MCF 10A (cell line): Measurements from ENCODE around the gene PIK3R3. TPM values are rescaled to one million over a fixed set of nuclear protein-coding genes. Genes with fewer than 3 reads are reported as not detected.

Source experiments
- BruUV-seq: library from RNA; stranded (reverse); fragments of 400-500 nt; replicated peaks from 2 replicates; lab custom pipeline; 2021; lab: Mats Ljungman, UMichigan
- CTCF ChIA-PET: fragments of 300-600 bp; sonication (Branson Sonifier 250); formaldehyde crosslinking; extraction: SDS; loops from one replicate; lab custom pipeline; 2021; ENCODE audit warnings: antibody characterized with exemption, inconsistent platforms; lab: Yijun Ruan, JAX
- POLR2A ChIA-PET: fragments of 300-600, 350-650 bp; sonication (Branson Sonifier 250); formaldehyde crosslinking; extraction: SDS; loops from one replicate; lab custom pipeline; 2020; ENCODE audit warnings: antibody characterized with exemption, inconsistent platforms; lab: Yijun Ruan, JAX
- DNase-seq: peaks from one replicate; pipeline ENCODE4 v3.0.0-alpha.2; 2018; ENCODE audit not compliant: unreplicated experiment
- H3K27ac Mint-ChIP-seq: one replicate; pipeline ENCODE4 v1.8.0; 2022; ENCODE audit warnings: mild to moderate bottlenecking, low read depth, mixed read lengths; ENCODE audit not compliant: unreplicated experiment
- H3K27me3 Mint-ChIP-seq: one replicate; pipeline ENCODE4 v1.8.0; 2022; ENCODE audit warnings: mixed read lengths; ENCODE audit not compliant: insufficient read depth, unreplicated experiment
- H3K36me3 Mint-ChIP-seq: one replicate; pipeline ENCODE4 v1.8.0; 2022; ENCODE audit warnings: mild to moderate bottlenecking, moderate library complexity, mixed read lengths; ENCODE audit not compliant: insufficient read depth, unreplicated experiment
- H3K4me1 Mint-ChIP-seq: one replicate; pipeline ENCODE4 v1.8.0; 2022; ENCODE audit warnings: mixed read lengths; ENCODE audit not compliant: insufficient read depth, unreplicated experiment
- H3K4me3 Mint-ChIP-seq: one replicate; pipeline ENCODE4 v1.8.0; 2022; ENCODE audit warnings: mild to moderate bottlenecking, moderate library complexity, mixed read lengths; ENCODE audit not compliant: unreplicated experiment
- H3K9me3 Mint-ChIP-seq: one replicate; pipeline ENCODE4 v1.8.0; 2022; ENCODE audit warnings: mixed read lengths; ENCODE audit not compliant: unreplicated experiment
- CTCF ChIP-seq: fragments of 200-600 bp; IDR thresholded peaks from one replicate; pipeline ENCODE4 v1.8.0; 2022; ENCODE audit warnings: antibody characterized with exemption, mild to moderate bottlenecking; ENCODE audit not compliant: unreplicated experiment
- intact Hi-C: fragments of 100-400 bp; cut with micrococcal nuclease; formaldehyde crosslinking; loops from 2 replicates; pipeline ENCODE4 v1.14.1; 2022
- total RNA-seq: library from RNA; stranded (reverse); gene quantifications from 2 replicates; pipeline ENCODE4 v1.2.3, GENCODE V29; 2022

PIK3R3 gene
- total RNA-seq, 1 experiment from 2014 or later = 9.3 TPM

GRCh38 chr1:46158312-46159281, 26.2 kb upstream of the PIK3R3 start:
- no peaks in the 10 kb centered on the region for H3K4me1 Mint-ChIP-seq
- no peaks in the 10 kb centered on the region for H3K9me3 Mint-ChIP-seq
- H3K36me3 Mint-ChIP-seq = no peaks in the 10 kb centered on the region
- H3K27ac Mint-ChIP-seq = no peak overlapping the region
- ChIA-PET CTCF (interaction anchor here (0.8 kb wide), 1 partner anchor 122 kb away, joined by 3 read pairs; no protein-coding TSS in a partner anchor), POLR2A (interaction anchor here (1.8 kb wide), 1 partner anchor 16 kb away, joined by 8 read pairs; the partner anchor contains the start of gene TSPAN1)
- intact Hi-C loops = no loop called here
- no TSS peak for BruUV-seq
- no peaks in the 10 kb centered on the region for H3K27me3 Mint-ChIP-seq
- no peak overlapping the region for H3K4me3 Mint-ChIP-seq
- DNase-seq = no peak
- TF ChIP-seq CTCF = no peak

GRCh38 chr1:46157916-46158311, 25.5 kb upstream of the PIK3R3 start:
- H3K9me3 Mint-ChIP-seq = no peaks in the 10 kb centered on the region
- intact Hi-C loops = no loop called here
- no peaks in the 10 kb centered on the region for H3K36me3 Mint-ChIP-seq
- ChIA-PET POLR2A (interaction anchor here (1.5 to 1.8 kb wide), 2 partner anchors 17 to 35 kb away, joined by 3 to 8 read pairs; partner anchors contain the start of gene TSPAN1), CTCF (interaction anchor here (0.8 to 1.5 kb wide), 2 partner anchors 120 to 122 kb away, joined by 3 to 4 read pairs; no protein-coding TSS in a partner anchor)
- H3K27ac Mint-ChIP-seq = no peak overlapping the region
- BruUV-seq = no TSS peak
- DNase-seq = no peak
- no peak for TF ChIP-seq CTCF
- H3K4me1 Mint-ChIP-seq = no peaks in the 10 kb centered on the region
- no peak overlapping the region for H3K4me3 Mint-ChIP-seq
- no peaks in the 10 kb centered on the region for H3K27me3 Mint-ChIP-seq

- no peak for DNase-seq
- intact Hi-C loops = no loop called here
- POLR2A ChIA-PET = interaction anchor here (1.1 kb wide), 1 partner anchor 29 kb away, joined by 3 read pairs; no protein-coding TSS in a partner anchor
- Mint-ChIP-seq H3K9me3 (no peaks in the 10 kb centered on the region), H3K4me1 (no peaks in the 10 kb centered on the region), H3K36me3 (no peaks in the 10 kb centered on the region), H3K27ac (no peak overlapping the region), H3K27me3 (no peaks in the 10 kb centered on the region), H3K4me3 (no peak overlapping the region)
- no peak for TF ChIP-seq CTCF
- BruUV-seq = no TSS peak
- CTCF ChIA-PET = no interaction called here
Measured at GRCh38 chr1:46153732-46154131, 21.3 kb upstream of the PIK3R3 start.

GRCh38 chr1:46153228-46153627, 20.8 kb upstream of the PIK3R3 start:
- Mint-ChIP-seq H3K4me1 (no peaks in the 10 kb centered on the region), H3K27ac (no peak overlapping the region), H3K4me3 (no peak overlapping the region), H3K36me3 (no peaks in the 10 kb centered on the region), H3K27me3 (no peaks in the 10 kb centered on the region), H3K9me3 (no peaks in the 10 kb centered on the region)
- CTCF ChIA-PET = no interaction called here
- POLR2A ChIA-PET = no interaction called here
- TF ChIP-seq CTCF = no peak
- intact Hi-C loops = no loop called here
- BruUV-seq = no TSS peak
- no peak for DNase-seq
